H9 (cell line): ENCODE measurements around the gene TBL1Y. TPM values are rescaled to one million over a fixed set of nuclear protein-coding genes. Genes with fewer than 3 reads are reported as not detected.

Experiments used
- DNase-seq: peaks from one replicate; pipeline ENCODE4 v3.0.0-alpha.2; 2017
- H2AFZ ChIP-seq: one replicate; pipeline ENCODE4 v1.6.1; 2013; ENCODE audit warnings: mild to moderate bottlenecking, low read length, control low read depth, moderate library complexity
- H2AK5ac ChIP-seq: 2 replicates; pipeline ENCODE4 v1.6.1; 2013; ENCODE audit warnings: low read length, control low read depth, mixed read lengths; ENCODE audit not compliant: insufficient read length
- H2BK120ac ChIP-seq: one replicate; pipeline ENCODE4 v1.6.1; 2013; ENCODE audit warnings: low read depth, mild to moderate bottlenecking, low read length, control low read depth, inconsistent platforms; ENCODE audit not compliant: poor library complexity, severe bottlenecking
- H2BK12ac ChIP-seq: 2 replicates; pipeline ENCODE4 v1.6.1; 2013; ENCODE audit warnings: low read length, control low read depth, mixed read lengths, low read depth; ENCODE audit not compliant: insufficient read length
- H2BK15ac ChIP-seq: 2 replicates; pipeline ENCODE4 v1.6.1; 2013; ENCODE audit warnings: low read depth, low read length, control low read depth
- H2BK20ac ChIP-seq: one replicate; pipeline ENCODE4 v1.6.1; 2013; ENCODE audit warnings: low read depth, mild to moderate bottlenecking, low read length, control low read depth, inconsistent platforms; ENCODE audit not compliant: poor library complexity, severe bottlenecking
- H2BK5ac ChIP-seq: 2 replicates; pipeline ENCODE4 v1.6.1; 2013; ENCODE audit warnings: low read length, control low read depth, mixed read lengths; ENCODE audit not compliant: insufficient read length
- H3K14ac ChIP-seq: 2 replicates; pipeline ENCODE4 v1.6.1; 2013; ENCODE audit warnings: low read length, control low read depth; ENCODE audit not compliant: insufficient read depth
- H3K18ac ChIP-seq: 2 replicates; pipeline ENCODE4 v1.6.1; 2013; ENCODE audit warnings: low read depth, mild to moderate bottlenecking, mixed read lengths, low read length, control low read depth; ENCODE audit not compliant: insufficient read length
- H3K23ac ChIP-seq: 2 replicates; pipeline ENCODE4 v1.6.1; 2013; ENCODE audit warnings: low read length, control low read depth, mixed read lengths, low read depth; ENCODE audit not compliant: insufficient read length
- H3K23me2 ChIP-seq: 2 replicates; pipeline ENCODE4 v1.6.1; 2013; ENCODE audit warnings: low read depth, mild to moderate bottlenecking, mixed read lengths, low read length, control low read depth; ENCODE audit not compliant: insufficient read length, poor library complexity, severe bottlenecking
- H3K27ac ChIP-seq: 2 replicates; pipeline ENCODE4 v1.5.1; 2013; ENCODE audit warnings: low read length, control low read depth, mixed read lengths, low read depth; ENCODE audit not compliant: insufficient read length
- H3K27me3 ChIP-seq: 2 replicates; pipeline ENCODE4 v1.6.1; 2013; ENCODE audit warnings: low read length, control low read depth, inconsistent platforms; ENCODE audit not compliant: insufficient read depth
- H3K4ac ChIP-seq: 2 replicates; pipeline ENCODE4 v1.6.1; 2013; ENCODE audit warnings: low read depth, mild to moderate bottlenecking, control low read depth, inconsistent platforms, low read length, moderate library complexity
- H3K4me1 ChIP-seq: 2 replicates; pipeline ENCODE4 v1.6.1; 2013; ENCODE audit warnings: low read length, control low read depth, inconsistent platforms; ENCODE audit not compliant: insufficient read depth
- H3K4me2 ChIP-seq: 2 replicates; pipeline ENCODE4 v1.6.1; 2013; ENCODE audit warnings: low read length, control low read depth, mixed read lengths; ENCODE audit not compliant: insufficient read length, insufficient read depth
- H3K56ac ChIP-seq: 2 replicates; pipeline ENCODE4 v1.6.1; 2013; ENCODE audit warnings: low read depth, mild to moderate bottlenecking, mixed read lengths, low read length, control low read depth; ENCODE audit not compliant: insufficient read length
- H3K79me1 ChIP-seq: 2 replicates; pipeline ENCODE4 v1.6.1; 2013; ENCODE audit warnings: low read depth, mild to moderate bottlenecking, moderate library complexity, low read length, control low read depth, inconsistent platforms; ENCODE audit not compliant: insufficient read depth, poor library complexity, severe bottlenecking
- H3K79me2 ChIP-seq: 2 replicates; pipeline ENCODE4 v1.6.1; 2013; ENCODE audit warnings: low read length, control low read depth, inconsistent platforms; ENCODE audit not compliant: insufficient read depth
- H3K9ac ChIP-seq: 2 replicates; pipeline ENCODE4 v1.6.1; 2013; ENCODE audit warnings: low read length, control low read depth, mixed read lengths; ENCODE audit not compliant: insufficient read length; ENCODE audit errors: extremely low read depth
- H3K9me3 ChIP-seq: one replicate; pipeline ENCODE4 v1.6.1; 2013; ENCODE audit warnings: low read depth, low read length, inconsistent platforms; ENCODE audit not compliant: control insufficient read depth
- H3T11ph ChIP-seq: one replicate; pipeline ENCODE4 v1.6.1; 2013; ENCODE audit warnings: mild to moderate bottlenecking, low read length, control low read depth, inconsistent platforms
- H4K20me1 ChIP-seq: one replicate; pipeline ENCODE4 v1.6.1; 2013; ENCODE audit not compliant: control insufficient read depth, insufficient read length, insufficient read depth
- H4K5ac ChIP-seq: 2 replicates; pipeline ENCODE4 v1.6.1; 2013; ENCODE audit warnings: low read depth, mild to moderate bottlenecking, mixed read lengths, low read length, control low read depth; ENCODE audit not compliant: insufficient read length
- H4K8ac ChIP-seq: replicated peaks from 2 replicates; pipeline ENCODE4 v1.6.1; 2013; ENCODE audit warnings: low read length, control low read depth, mixed read lengths, low read depth; ENCODE audit not compliant: insufficient read length
- H4K91ac ChIP-seq: 2 replicates; pipeline ENCODE4 v1.6.1; 2013; ENCODE audit warnings: low read depth, mild to moderate bottlenecking, moderate library complexity, mixed read lengths, low read length, control low read depth; ENCODE audit not compliant: insufficient read length
- H3K27ac Mint-ChIP-seq, 3 experiments: 2 replicates in 2 of 3; 3 replicates in 1 of 3; pipeline ENCODE4 v1.8.0; 2020 to 2021; ENCODE audit warnings: mixed read lengths in 3 of 3, mild to moderate bottlenecking in 1 of 3, moderate library complexity in 1 of 3
- H3K27me3 Mint-ChIP-seq: 2 replicates; pipeline ENCODE4 v1.8.0; 2021; ENCODE audit warnings: low read depth, mild to moderate bottlenecking, moderate library complexity, mixed read lengths
- H3K36me3 Mint-ChIP-seq, 3 experiments: 2 replicates in 2 of 3; 3 replicates in 1 of 3; pipeline ENCODE4 v1.8.0; 2020 to 2021; ENCODE audit warnings: low read depth in 3 of 3, mixed read lengths in 3 of 3; ENCODE audit not compliant: insufficient read depth in 1 of 3
- H3K4me1 Mint-ChIP-seq, 2 experiments: 2 replicates each; pipeline ENCODE4 v1.8.0; 2020; ENCODE audit warnings: mixed read lengths in 2 of 2
- H3K4me3 Mint-ChIP-seq, 2 experiments: 2 replicates in 1 of 2; 3 replicates in 1 of 2; pipeline ENCODE4 v1.8.0; 2020 to 2021; ENCODE audit warnings: mild to moderate bottlenecking in 2 of 2, mixed read lengths in 2 of 2, moderate library complexity in 1 of 2
- H3K9me3 Mint-ChIP-seq, 2 experiments: 2 replicates in 1 of 2; 3 replicates in 1 of 2; pipeline ENCODE4 v1.8.0; 2020; ENCODE audit warnings: mild to moderate bottlenecking in 2 of 2, mixed read lengths in 2 of 2, moderate library complexity in 1 of 2
- CTCF ChIP-seq: fragments of 200-600 bp; sonication (generic); conservative IDR thresholded peaks from 3 replicates; pipeline ENCODE4 v1.8.0; 2021; ENCODE audit warnings: antibody characterized with exemption, mild to moderate bottlenecking
- WGBS: extraction: QIAGEN DNeasy Blood & Tissue Kit; methylation state at CpG from one replicate; pipeline ENCODE4 v1.1.7; 2013; ENCODE audit warnings: missing lambda C conversion rate, low lambda C conversion rate, mixed read lengths; ENCODE audit not compliant: insufficient read length; ENCODE audit errors: extremely low coverage; 5-methylcytosine and 5-hydroxymethylcytosine counted together
- total RNA-seq: library from RNA; stranded (reverse); gene quantifications from 2 replicates; pipeline ENCODE4 v1.2.1, GENCODE V29; 2021

TBL1Y gene
- total RNA-seq, 1 experiment from 2014 or later: not detected

DNA sequence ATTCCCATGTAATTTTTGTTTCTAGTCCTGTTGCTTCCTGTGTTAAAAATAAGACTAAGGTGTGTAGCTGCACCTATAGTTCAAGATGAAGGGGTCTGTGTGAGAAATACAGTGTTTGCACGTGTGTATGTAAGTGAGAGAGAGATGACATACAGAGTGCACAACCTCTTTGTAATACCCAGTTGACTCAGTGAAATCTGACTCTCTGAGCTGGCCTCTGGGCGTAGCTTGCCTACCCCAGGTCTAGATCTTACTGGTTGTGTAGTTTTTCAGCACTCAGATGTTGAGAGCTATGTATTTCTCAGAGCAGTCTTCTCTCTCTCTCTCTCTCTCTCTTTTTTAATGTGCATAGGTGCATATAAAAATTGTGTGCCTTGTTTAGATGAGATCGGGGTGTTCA is 56.0 kb downstream of the TBL1Y start:
- H3K4me1 ChIP-seq: no peaks in the 10 kb centered on the region
- no peak overlapping the region for H2BK5ac ChIP-seq
- H3K27ac ChIP-seq: no peak overlapping the region
- WGBS: no CpG with 5 or more reads among the region's 3 CpGs
- no peak overlapping the region for H2BK20ac ChIP-seq
- no peaks in the 10 kb centered on the region for H3K79me2 ChIP-seq
- no peak overlapping the region for H2BK12ac ChIP-seq
- H3K56ac ChIP-seq: no peak overlapping the region
- no peak overlapping the region for H3K14ac ChIP-seq
- no peak overlapping the region for H3T11ph ChIP-seq
- Mint-ChIP-seq H3K4me3 (no peak overlapping the region), H3K9me3 (no peaks in the 10 kb centered on the region), H3K27me3 (no peaks in the 10 kb centered on the region), H3K4me1 (no peaks in the 10 kb centered on the region), H3K27ac (no peak overlapping the region), H3K36me3 (no peaks in the 10 kb centered on the region)
- H3K23ac ChIP-seq: no peak overlapping the region
- no peak overlapping the region for H3K18ac ChIP-seq
- no peak overlapping the region for H2BK15ac ChIP-seq
- no peak for DNase-seq
- no peak overlapping the region for H4K8ac ChIP-seq
- no peaks in the 10 kb centered on the region for H3K27me3 ChIP-seq
- no peak for TF ChIP-seq CTCF
- H3K9me3 ChIP-seq: no peaks in the 10 kb centered on the region
- H4K91ac ChIP-seq: no peak overlapping the region
- H3K9ac ChIP-seq: no peak overlapping the region
- H2BK120ac ChIP-seq: no peak overlapping the region
- H3K23me2 ChIP-seq: no peaks in the 10 kb centered on the region
- no peak overlapping the region for H2AFZ ChIP-seq
- no peak overlapping the region for H4K5ac ChIP-seq
- no peaks in the 10 kb centered on the region for H4K20me1 ChIP-seq
- H2AK5ac ChIP-seq: no peak overlapping the region
- no peak overlapping the region for H3K4ac ChIP-seq
- no peak overlapping the region for H3K4me2 ChIP-seq
- no peaks in the 10 kb centered on the region for H3K79me1 ChIP-seq
